ENCODE results near the gene IQCE. TPM values are rescaled to one million over a fixed set of nuclear protein-coding genes. Genes with fewer than 3 reads are reported as not detected.

Gene IQCE
- total RNA-seq, 1 experiment from 2014 or later = 21.4 TPM

DNA sequence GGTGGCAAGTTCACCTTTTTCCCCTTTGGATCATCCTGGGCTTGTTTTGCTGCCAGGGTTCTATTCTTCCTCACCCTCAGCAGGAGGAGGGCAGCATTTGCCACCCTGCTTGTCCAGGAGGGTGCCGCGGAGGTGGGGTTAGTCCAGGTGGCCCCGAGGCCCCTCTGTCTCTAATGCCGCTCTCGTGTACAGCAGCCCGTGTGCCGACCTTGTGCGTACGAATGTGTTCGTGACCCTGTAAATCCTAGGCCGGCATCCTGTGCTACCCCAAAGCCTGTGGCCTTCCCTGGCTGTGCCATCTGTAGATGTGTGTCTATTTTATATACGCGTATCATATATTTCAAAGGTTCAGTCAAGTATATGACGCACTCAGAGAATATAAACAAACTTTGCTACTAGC lies 10.6 kb downstream of the IQCE start:
- Histone ChIP-seq H2AFZ (ENCODE audit: low read depth, low read length, poor library complexity, severe bottlenecking) (no peak overlapping the region), H3K36me3 (ENCODE audit: control insufficient read depth in 1 of 2, insufficient read depth in 2 of 2, low read length in 2 of 2) (peaks cover 3 to 10% of the 10 kb centered on the region in 2 experiments; a peak in 1 of 4 replicates), H3K9me3 (ENCODE audit: control insufficient read depth in 1 of 2, insufficient read depth in 1 of 2, low read depth in 1 of 2, low read length in 2 of 2) (no peaks in the 10 kb centered on the region), H3K4me1 (ENCODE audit: control insufficient read depth in 1 of 2, insufficient read depth in 2 of 2, low read length in 2 of 2) (peaks cover 19 to 22% of the 10 kb centered on the region in 2 experiments), H3K27me3 (ENCODE audit: insufficient read depth, low read length) (no peaks in the 10 kb centered on the region), H3K4me2 (ENCODE audit: low read length) (no peak overlapping the region), H3K79me2 (ENCODE audit: insufficient read depth, low read length) (peaks cover 4% of the 10 kb centered on the region), H4K20me1 (ENCODE audit: insufficient read depth) (no peaks in the 10 kb centered on the region), H3K9me2 (ENCODE audit: insufficient read depth) (no peaks in the 10 kb centered on the region), H3K27ac (ENCODE audit: low read depth, low read length) (no peak overlapping the region), H3K4me3 (replicated peaks in 1 of 2; ENCODE audit: low read depth in 1 of 2, low read length in 2 of 2) (no peak overlapping the region), H3K9ac (ENCODE audit: low read length) (no peak overlapping the region)
- ChIA-PET POLR2A (no interaction called here), CTCF (no interaction called here), RAD21 (ENCODE audit: low non-redundant PET in 1 of 2, low total read pairs in 2 of 2, uncharacterized antibody in 2 of 2, unreplicated experiment in 2 of 2) (no interaction called here)
- ATAC-seq = no peak
- BruUV-seq (replicated peaks) = no TSS peak
- TF ChIP-seq TCF7L2 (IDR thresholded peaks at IDR 0.05; ENCODE audit: borderline replicate concordance, extremely low read depth, insufficient read depth, insufficient read length) (no peak), ZFX (IDR thresholded peaks at IDR 0.05) (no peak), FOSL1 (IDR thresholded peaks at IDR 0.05; ENCODE audit: low read depth) (no peak), SP1 (IDR thresholded peaks at IDR 0.05; ENCODE audit: low read depth) (no peak), EGR1 (IDR thresholded peaks at IDR 0.05; ENCODE audit: low read depth) (no peak)
- TF ChIP-seq, protein P1, sequence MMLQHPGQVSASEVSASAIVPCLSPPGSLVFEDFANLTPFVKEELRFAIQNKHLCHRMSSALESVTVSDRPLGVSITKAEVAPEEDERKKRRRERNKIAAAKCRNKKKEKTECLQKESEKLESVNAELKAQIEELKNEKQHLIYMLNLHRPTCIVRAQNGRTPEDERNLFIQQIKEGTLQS (IDR thresholded peaks at IDR 0.05) = no peak
- intact Hi-C loops (cut with micrococcal nuclease) = loop anchor here (10.0 kb wide), 1 partner anchor 115 kb away; the partner anchor contains the start of gene AMZ1
- DNase-seq (ENCODE audit: low read depth, low spot score) = no peak

DNA sequence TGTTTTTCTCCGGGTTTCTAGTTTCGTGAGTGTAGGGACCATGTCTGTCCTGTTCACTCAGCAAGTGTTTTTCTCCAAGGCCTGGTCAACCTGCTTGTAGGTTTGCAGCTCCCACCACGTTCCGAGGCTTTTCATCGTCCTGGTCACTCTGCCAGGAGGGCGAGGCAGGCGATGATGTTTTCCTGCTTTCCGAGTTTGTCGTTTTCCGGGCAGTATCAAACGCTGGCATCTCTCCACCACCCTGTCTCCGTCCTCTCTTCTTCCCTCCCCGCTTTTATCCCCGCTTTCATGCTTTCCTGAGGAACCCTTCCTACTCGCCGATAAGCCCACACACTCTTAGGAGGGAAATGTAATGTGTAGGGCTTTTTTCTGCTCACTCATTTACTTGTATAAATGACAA lies 11.2 kb downstream of the IQCE start:
- H3K9me2 ChIP-seq (ENCODE audit: insufficient read depth) = no peaks in the 10 kb centered on the region
- no peak overlapping the region for H3K27ac ChIP-seq (ENCODE audit: low read depth, low read length)
- H3K36me3 ChIP-seq (ENCODE audit: control insufficient read depth in 1 of 2, insufficient read depth in 2 of 2, low read length in 2 of 2) = peaks cover 3 to 10% of the 10 kb centered on the region in 2 experiments; a peak in 1 of 4 replicates
- no peaks in the 10 kb centered on the region for H3K27me3 ChIP-seq (ENCODE audit: insufficient read depth, low read length)
- no peaks in the 10 kb centered on the region for H4K20me1 ChIP-seq (ENCODE audit: insufficient read depth)
- no peak overlapping the region for H3K4me3 ChIP-seq (replicated peaks in 1 of 2; ENCODE audit: low read depth in 1 of 2, low read length in 2 of 2)
- DNase-seq (ENCODE audit: low read depth, low spot score) (no peak), ATAC-seq (no peak)
- no peak for TF ChIP-seq EZH2 (IDR thresholded peaks at IDR 0.05)
- CTCF ChIA-PET = no interaction called here
- intact Hi-C loops (cut with micrococcal nuclease) = no loop called here
- POLR2A ChIA-PET = no interaction called here
- no peak overlapping the region for H2AFZ ChIP-seq (ENCODE audit: low read depth, low read length, poor library complexity, severe bottlenecking)
- BruUV-seq (replicated peaks) = no TSS peak
- H3K4me2 ChIP-seq (ENCODE audit: low read length) = no peak overlapping the region
- no peaks in the 10 kb centered on the region for H3K9me3 ChIP-seq (ENCODE audit: control insufficient read depth in 1 of 2, insufficient read depth in 1 of 2, low read depth in 1 of 2, low read length in 2 of 2)
- RAD21 ChIA-PET (ENCODE audit: low non-redundant PET in 1 of 2, low total read pairs in 2 of 2, uncharacterized antibody in 2 of 2, unreplicated experiment in 2 of 2) = no interaction called here
- H3K79me2 ChIP-seq (ENCODE audit: insufficient read depth, low read length) = peaks cover 4% of the 10 kb centered on the region; the same call in 1 of the 2 replicates
- H3K4me1 ChIP-seq (ENCODE audit: control insufficient read depth in 1 of 2, insufficient read depth in 2 of 2, low read length in 2 of 2) = peaks cover 19 to 22% of the 10 kb centered on the region in 2 experiments
- H3K9ac ChIP-seq (ENCODE audit: low read length) = no peak overlapping the region
